Endothelial cell of umbilical vein (primary cell): ENCODE data around the gene EMX1. TPM values are rescaled to one million over a fixed set of nuclear protein-coding genes. Genes with fewer than 3 reads are reported as not detected.

Experiments
- BruUV-seq: library from RNA; stranded (reverse); fragments of 400-500 nt; replicated peaks from 2 replicates; lab custom pipeline; 2021; lab: Mats Ljungman, UMichigan
- CTCF ChIA-PET: fragments of 300-600, 350-600 bp; sonication (Branson Sonifier 250); formaldehyde crosslinking; loops from one replicate; lab custom pipeline; 2021; ENCODE audit warnings: antibody characterized with exemption, inconsistent platforms; lab: Charles Lee
- POLR2A ChIA-PET: fragments of 300-600, 350-600 bp; sonication (Branson Sonifier 250); formaldehyde crosslinking; loops from one replicate; lab custom pipeline; 2021; ENCODE audit warnings: antibody characterized with exemption, inconsistent platforms; lab: Charles Lee
- DNase-seq: peaks from one replicate; pipeline ENCODE4 v3.0.0-alpha.2; 2011; ENCODE audit warnings: low read depth, low spot score
- FAIRE-seq: peaks from 2 replicates; lab custom pipeline; 2011; peaks lifted over from hg19 to GRCh38; lab: Jason Lieb, UNC
- H2AFZ ChIP-seq: 2 replicates; pipeline ENCODE4 v1.6.0; 2012; ENCODE audit warnings: low read depth, low read length, control low read depth, inconsistent platforms
- H3K27ac ChIP-seq: 2 replicates; pipeline ENCODE4 v1.5.1; 2011; ENCODE audit warnings: low read depth, mild to moderate bottlenecking, control low read depth, low read length, moderate library complexity; ENCODE audit not compliant: insufficient read depth
- H3K27me3 ChIP-seq, 2 experiments: 2 replicates each; pipeline versions ENCODE4 v1.6.0 to v1.6.1; 2011; ENCODE audit warnings: low read length in 2 of 2, mixed read lengths in 1 of 2; ENCODE audit not compliant: control insufficient read depth in 2 of 2, insufficient read depth in 2 of 2
- H3K36me3 ChIP-seq, 2 experiments: 2 replicates in 1 of 2; 3 replicates in 1 of 2; pipeline ENCODE4 v1.5.1; 2011; ENCODE audit warnings: low read length in 2 of 2, mild to moderate bottlenecking in 1 of 2, moderate library complexity in 1 of 2; ENCODE audit not compliant: control insufficient read depth in 2 of 2, insufficient read depth in 2 of 2; ENCODE audit errors: extremely low read depth in 1 of 2
- H3K4me1 ChIP-seq: 3 replicates; pipeline ENCODE4 v1.5.1; 2011; ENCODE audit warnings: mild to moderate bottlenecking, low read length; ENCODE audit not compliant: control insufficient read depth, insufficient read depth; ENCODE audit errors: extremely low read depth
- H3K4me2 ChIP-seq: 2 replicates; pipeline ENCODE4 v1.6.1; 2011; ENCODE audit warnings: low read length, control low read depth, mixed read lengths; ENCODE audit not compliant: insufficient read depth
- H3K4me3 ChIP-seq, 3 experiments: fragments of 200-600 bp in 1 of 3; sonication (generic), shearing (Covaris generic) in 1 of 3; replicated peaks in 1 of 3; 2 replicates each; pipeline ENCODE4 v1.5.1; 2011 to 2016; ENCODE audit warnings: control low read depth in 3 of 3, low read length in 3 of 3, mild to moderate bottlenecking in 2 of 3, inconsistent platforms in 1 of 3, low read depth in 1 of 3, moderate library complexity in 1 of 3; ENCODE audit not compliant: insufficient read depth in 1 of 3
- H3K79me2 ChIP-seq: 2 replicates; pipeline ENCODE4 v1.6.0; 2012; ENCODE audit warnings: low read length, inconsistent platforms; ENCODE audit not compliant: control insufficient read depth, insufficient read depth
- H3K9ac ChIP-seq: replicated peaks from 2 replicates; pipeline ENCODE3; 2011; ENCODE audit warnings: low read length, control low read depth; ENCODE audit not compliant: insufficient read depth; ENCODE audit errors: extremely low read depth
- H3K9me1 ChIP-seq: replicated peaks from 3 replicates; pipeline ENCODE4 v1.6.0; 2011; ENCODE audit warnings: mild to moderate bottlenecking, low read length; ENCODE audit not compliant: control insufficient read depth, insufficient read depth; ENCODE audit errors: extremely low read depth
- H3K9me3 ChIP-seq: replicated peaks from 2 replicates; pipeline ENCODE4 v1.5.1; 2012; ENCODE audit warnings: low read length, inconsistent platforms; ENCODE audit not compliant: control insufficient read depth, insufficient read depth
- H4K20me1 ChIP-seq: replicated peaks from 2 replicates; pipeline ENCODE3; 2011; ENCODE audit warnings: mild to moderate bottlenecking, low read length; ENCODE audit not compliant: control insufficient read depth, insufficient read depth; ENCODE audit errors: extremely low read depth
- CTCF ChIP-seq, 2 donors: IDR thresholded peaks; 1 replicate in 1 of 2; 2 replicates in 1 of 2; pipeline ENCODE4 v1.5.1; 2011; ENCODE audit warnings: low read length in 2 of 2, mild to moderate bottlenecking in 2 of 2, moderate library complexity in 2 of 2, control low read depth in 1 of 2, inconsistent platforms in 1 of 2, low read depth in 1 of 2; ENCODE audit not compliant: insufficient read depth in 1 of 2; ENCODE audit errors: extremely low read depth in 1 of 2
- EZH2 ChIP-seq: IDR thresholded peaks from 2 replicates; pipeline ENCODE4 v1.6.1; 2012; ENCODE audit warnings: borderline replicate concordance, low read depth, mild to moderate bottlenecking, moderate library complexity, low read length, inconsistent platforms; ENCODE audit not compliant: severe bottlenecking
- FOS ChIP-seq: IDR thresholded peaks from 2 replicates; pipeline ENCODE4 v1.6.1; 2011; ENCODE audit warnings: mild to moderate bottlenecking, low read length, moderate library complexity, borderline replicate concordance; ENCODE audit not compliant: insufficient read depth
- GATA2 ChIP-seq: IDR thresholded peaks from 2 replicates; pipeline ENCODE4 v1.7.0; 2011; ENCODE audit warnings: low read depth, mild to moderate bottlenecking, moderate library complexity, mixed read lengths, low read length; ENCODE audit not compliant: insufficient read length, insufficient read depth
- JUN ChIP-seq: IDR thresholded peaks from 2 replicates; pipeline ENCODE4 v1.6.1; 2011; ENCODE audit warnings: borderline replicate concordance, low read depth; ENCODE audit not compliant: insufficient read length, insufficient read depth
- MYC ChIP-seq: IDR thresholded peaks from one replicate; pipeline ENCODE4 v1.6.1; 2011; ENCODE audit warnings: mild to moderate bottlenecking, low read depth, low read length
- POLR2A ChIP-seq: IDR thresholded peaks from 2 replicates; pipeline ENCODE4 v1.6.1; 2012; ENCODE audit warnings: low read depth, mild to moderate bottlenecking, control low read depth, low read length
- POLR2AphosphoS5 ChIP-seq: IDR thresholded peaks from 2 replicates; pipeline ENCODE4 v1.6.1; 2012; ENCODE audit warnings: low read depth, mild to moderate bottlenecking, control low read depth, low read length, moderate library complexity; ENCODE audit not compliant: insufficient read depth
- dilution Hi-C: fragments of 300-500 bp; cut with MboI; formaldehyde crosslinking; loops from one replicate; pipeline ENCODE4 v1.15.0; 2019; ENCODE audit warnings: low sequenced_read_pairs; ENCODE audit not compliant: extremely low pct_ligation_motif_present
- intact Hi-C: fragments of 100-400 bp; cut with micrococcal nuclease; formaldehyde crosslinking; loops from one replicate; pipeline ENCODE4 v1.10.0; 2022
- polyA plus RNA-seq, 4 experiments: library from polyadenylated mRNA; depleted of rRNA in 3 of 4; stranded (reverse) in 3 of 4; unstranded in 1 of 4; fragments of >200 nt; gene quantifications; 2 replicates each; pipeline versions ENCODE4 v1.2.1 to v1.2.3, GENCODE V29; 2011 to 2012; ENCODE audit warnings: missing spikeins in 1 of 4
- total RNA-seq: library from RNA; stranded (reverse); gene quantifications from 2 replicates; pipeline ENCODE4 v1.2.3, GENCODE V29; 2021
- TF ChIP-seq, protein P1 (sequence below): IDR thresholded peaks from 2 replicates; pipeline ENCODE4 v1.6.1; 2011; ENCODE audit not compliant: insufficient read depth, insufficient read length

The EMX1 gene
- total and polyA plus RNA-seq, 2 donors (not counting 3 experiments of a cell fraction or from before 2014, with no cell fraction given) = not detected

GRCh38 chr2:72962911-72963310 lies 45.6 kb downstream of the EMX1 start:
- Histone ChIP-seq H3K9me1 (no peaks in the 10 kb centered on the region), H3K9ac (no peak overlapping the region), H3K79me2 (no peaks in the 10 kb centered on the region), H3K27ac (no peak overlapping the region), H2AFZ (no peak overlapping the region), H3K36me3 (no peaks in the 10 kb centered on the region), H3K4me2 (no peak overlapping the region), H4K20me1 (no peaks in the 10 kb centered on the region), H3K9me3 (no peaks in the 10 kb centered on the region), H3K4me3 (no peak overlapping the region), H3K27me3 (no peaks in the 10 kb centered on the region), H3K4me1 (no peaks in the 10 kb centered on the region)
- DNase-seq (no peak), FAIRE-seq (no peak)
- TF ChIP-seq POLR2A (no peak), GATA2 (no peak), EZH2 (no peak), FOS (no peak), MYC (no peak), CTCF (IDR thresholded peaks at IDR 0.05; ENCODE audit: extremely low read depth in 1 of 2, insufficient read depth in 1 of 2, low read depth in 1 of 2, low read length in 2 of 2) (no peak), POLR2AphosphoS5 (no peak), JUN (no peak)
- TF ChIP-seq, protein P1, sequence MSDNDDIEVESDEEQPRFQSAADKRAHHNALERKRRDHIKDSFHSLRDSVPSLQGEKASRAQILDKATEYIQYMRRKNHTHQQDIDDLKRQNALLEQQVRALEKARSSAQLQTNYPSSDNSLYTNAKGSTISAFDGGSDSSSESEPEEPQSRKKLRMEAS = no peak
- CTCF ChIA-PET = interaction anchor here (1.1 to 2.0 kb wide), 5 partner anchors 11 to 214 kb away, joined by 3 to 30 read pairs (median 7); partner anchors contain the start of gene SPR
- no TSS peak for BruUV-seq
- dilution Hi-C loops (no loop called here), intact Hi-C loops (no loop called here)
- POLR2A ChIA-PET = interaction anchor here (0.7 kb wide), 1 partner anchor 9 kb away, joined by 11 read pairs; no protein-coding TSS in a partner anchor
